COLO829 (cell line): ENCODE data around the gene COX6B2.
A peak's percentile ranks its signal among the peaks of the same experiment; 100 is the strongest.

Experiments used
- DNase-seq: peaks from one replicate; pipeline ENCODE4 v3.0.0; 2012; ENCODE audit warnings: low spot score

Gene COX6B2

DNA sequence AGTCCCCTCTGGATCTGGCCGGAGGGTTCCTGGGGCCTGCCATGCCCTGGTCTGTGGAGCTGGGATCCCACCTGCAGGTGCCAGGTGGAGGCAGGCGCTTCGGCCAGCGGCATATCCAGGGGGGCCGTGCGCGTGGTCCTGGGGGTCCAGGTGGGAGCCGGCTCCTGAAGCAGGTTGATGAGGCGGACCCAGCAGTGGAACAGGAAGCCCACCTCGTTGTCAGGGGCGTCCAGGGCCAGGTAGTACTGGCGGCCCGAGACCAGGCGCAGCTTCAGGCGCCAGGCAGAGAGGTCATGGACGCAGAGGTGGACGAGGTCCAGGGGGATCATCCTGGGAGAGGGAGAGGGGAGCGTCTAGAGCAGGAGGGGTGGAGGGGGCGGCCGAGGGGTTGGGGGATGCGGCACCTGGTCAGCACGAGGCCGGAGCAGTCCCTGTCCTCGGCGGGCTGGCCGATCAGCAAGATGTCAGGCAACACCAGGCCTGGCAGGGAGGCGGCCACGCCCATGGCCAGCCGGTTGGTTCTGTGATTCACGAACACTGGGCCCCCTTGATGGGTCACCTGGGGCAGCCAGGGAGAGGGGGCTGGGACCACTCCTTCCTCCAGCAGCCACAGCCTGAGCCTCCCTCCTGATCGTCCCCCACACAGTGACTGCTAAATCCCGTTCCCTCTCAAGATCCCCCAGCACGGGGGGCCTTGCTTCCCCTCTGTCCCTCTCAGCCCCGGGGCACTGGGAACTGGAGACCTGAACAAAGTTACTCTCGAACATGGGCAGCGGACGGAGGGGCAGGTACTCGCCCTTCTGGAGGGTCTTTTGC, 7.9 kb upstream of the COX6B2 start:
- DNase-seq, result no peak

DNA sequence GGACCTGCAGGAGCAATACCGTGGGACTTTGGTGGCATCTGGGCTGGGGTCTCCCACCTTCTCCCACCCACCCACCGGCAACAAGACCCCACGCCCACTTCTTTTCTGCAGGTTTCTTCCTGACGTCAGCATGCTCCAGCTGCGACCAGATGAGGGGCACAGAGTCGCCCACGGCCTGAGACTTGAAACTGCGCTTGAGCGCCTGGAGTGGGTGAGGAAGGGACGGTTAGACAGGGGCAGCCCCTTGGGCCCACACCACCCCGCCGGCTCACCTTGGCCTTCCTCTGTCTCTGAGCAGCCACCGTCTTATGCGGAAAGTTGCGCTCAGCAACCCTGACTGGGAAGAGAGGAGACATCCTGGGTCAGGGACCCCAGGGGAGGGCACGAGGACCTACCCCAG, 6.4 kb upstream of the COX6B2 start:
- no peak for DNase-seq

DNA sequence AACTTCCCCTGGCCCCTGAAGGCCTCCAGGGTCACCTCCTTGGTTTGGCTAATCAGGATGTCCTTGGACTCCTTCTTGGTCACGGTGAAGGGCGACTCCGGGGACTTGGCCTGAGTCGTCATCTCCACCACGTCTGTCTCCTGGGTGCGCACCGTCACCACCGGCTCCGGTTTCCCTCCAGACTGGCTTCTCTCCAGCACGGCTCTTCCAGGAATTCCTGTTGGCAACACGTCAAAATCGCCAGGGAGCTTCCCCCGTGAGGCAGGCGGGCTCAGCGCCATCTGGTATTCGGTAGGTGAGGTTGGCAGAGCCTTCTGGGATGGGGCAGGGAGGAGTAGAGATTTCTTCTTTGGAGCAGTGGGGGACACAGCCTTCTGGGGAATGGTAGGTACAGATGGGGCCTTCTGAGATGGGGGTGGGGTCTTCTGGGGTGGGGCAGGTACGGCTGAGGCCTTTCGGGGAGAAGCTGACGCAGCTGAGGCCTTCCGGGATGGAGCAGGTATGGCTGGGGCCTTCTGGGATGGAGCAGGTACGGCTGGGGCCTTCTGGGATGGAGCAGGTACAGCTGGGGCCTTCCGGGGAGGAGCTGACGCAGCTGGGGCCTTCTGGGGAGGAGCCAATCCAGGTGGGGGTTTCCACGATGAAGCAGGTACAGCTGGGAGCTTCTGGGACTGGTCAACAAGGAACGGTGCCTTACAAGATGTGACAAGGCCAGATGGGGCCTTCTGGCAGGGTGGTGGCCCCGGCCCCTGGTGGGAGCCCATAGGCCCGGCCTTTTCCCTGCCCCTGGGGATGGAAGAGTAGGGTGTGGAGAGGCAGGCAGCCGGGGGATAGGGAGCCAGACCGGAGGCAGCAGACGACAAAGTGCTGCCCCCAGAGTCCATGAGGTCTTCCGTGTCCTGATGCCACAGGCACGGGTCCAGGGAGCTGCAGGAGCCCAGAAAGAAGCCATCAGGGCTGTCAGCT, 4.7 kb upstream of the COX6B2 start:
- no peak for DNase-seq

DNA sequence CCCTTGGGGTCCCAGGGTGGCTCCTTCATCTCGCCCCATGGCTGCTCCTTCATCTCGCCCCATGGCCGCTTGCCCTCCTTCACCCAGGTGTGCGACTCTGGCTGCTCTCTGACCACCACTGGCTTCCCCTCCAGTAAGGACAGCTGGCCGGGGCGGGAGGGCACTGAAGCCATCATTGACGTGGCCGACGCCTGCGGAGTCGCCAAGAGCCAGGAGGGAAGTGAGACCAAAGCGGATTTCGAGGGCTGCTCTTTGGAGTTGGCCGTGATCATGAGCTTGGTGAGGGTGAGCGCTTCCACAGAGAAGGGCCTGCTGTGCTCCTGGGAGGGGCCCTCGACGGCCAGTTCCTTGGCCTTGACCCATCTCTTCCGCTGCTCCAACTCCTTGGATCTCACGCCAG, 4.0 kb upstream of the COX6B2 start:
- DNase-seq, result no peak

DNA sequence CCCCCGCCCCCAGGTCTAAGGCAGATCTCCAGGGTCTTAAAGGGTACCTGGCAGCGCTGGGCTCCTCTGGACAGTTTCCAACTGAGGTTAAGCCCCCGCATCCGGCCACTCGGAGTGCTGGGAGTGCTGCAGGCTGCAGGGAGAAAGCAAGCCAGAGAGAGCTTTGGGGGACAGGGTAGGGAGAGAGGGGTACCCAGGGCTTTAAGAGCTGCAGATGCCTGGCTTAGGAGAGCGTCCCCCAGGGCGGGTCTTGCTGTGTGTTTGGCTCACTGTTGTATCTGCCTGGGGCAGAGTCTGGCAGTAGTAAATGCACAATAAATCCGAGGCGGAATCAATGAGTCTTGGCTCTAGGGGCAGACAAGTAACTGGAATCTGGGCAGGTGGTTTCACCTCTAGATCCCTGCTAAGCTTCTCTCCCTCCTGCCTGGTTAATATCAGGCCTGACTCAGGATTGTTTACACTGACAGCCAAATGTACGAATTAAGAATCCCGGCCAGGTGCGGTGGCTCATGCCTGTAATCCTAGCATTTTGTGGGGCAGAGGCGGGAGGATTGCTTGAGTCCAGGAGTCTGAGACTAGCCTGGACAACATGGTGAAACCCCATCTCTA, 798 bp upstream of the COX6B2 start:
- peak; percentile 22 for DNase-seq

DNA sequence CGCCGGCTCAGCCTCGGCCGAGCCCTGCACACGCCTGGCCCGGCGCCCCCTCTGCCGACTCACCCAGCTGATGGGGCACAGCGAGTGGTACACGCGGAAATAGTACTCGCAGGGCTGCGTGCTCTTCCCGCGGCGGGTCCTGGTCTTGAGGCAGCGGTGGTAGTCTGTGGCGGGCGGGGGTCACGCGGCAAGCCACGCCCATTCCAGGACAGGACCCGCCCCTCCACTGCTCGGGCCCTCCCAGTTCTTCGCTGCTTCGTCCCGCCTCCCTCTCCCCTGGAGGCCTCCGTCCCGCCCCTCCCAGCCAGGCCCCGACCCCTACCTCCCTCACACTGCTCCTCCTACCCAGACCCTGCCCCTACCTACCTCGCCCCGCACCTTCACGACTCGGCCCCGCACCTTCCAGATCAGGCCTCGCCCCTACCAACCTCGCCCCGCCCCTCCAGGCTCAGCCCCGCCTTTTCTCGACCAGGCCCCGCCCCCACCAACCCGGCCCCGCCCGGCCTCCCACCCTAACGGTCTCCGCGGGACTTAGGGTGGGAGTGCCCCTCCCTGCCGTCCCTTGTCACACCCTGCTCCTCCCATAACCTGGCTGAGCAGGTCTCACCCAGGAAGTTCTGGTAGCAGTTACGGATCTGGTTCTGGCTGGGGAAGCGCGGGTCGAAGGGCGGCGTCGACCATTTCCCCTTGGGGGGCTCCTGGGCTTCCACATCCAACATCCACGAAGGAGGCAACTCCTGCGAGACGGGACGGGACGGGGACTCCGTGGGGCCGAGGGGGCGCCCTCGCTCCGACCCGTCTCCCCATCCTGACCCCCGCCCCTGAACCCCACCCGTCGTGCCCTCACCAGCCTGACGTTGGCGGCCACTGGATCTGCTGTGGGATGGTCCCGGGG, 469 bp downstream of the COX6B2 start:
- peak; percentile 91 for DNase-seq

DNA sequence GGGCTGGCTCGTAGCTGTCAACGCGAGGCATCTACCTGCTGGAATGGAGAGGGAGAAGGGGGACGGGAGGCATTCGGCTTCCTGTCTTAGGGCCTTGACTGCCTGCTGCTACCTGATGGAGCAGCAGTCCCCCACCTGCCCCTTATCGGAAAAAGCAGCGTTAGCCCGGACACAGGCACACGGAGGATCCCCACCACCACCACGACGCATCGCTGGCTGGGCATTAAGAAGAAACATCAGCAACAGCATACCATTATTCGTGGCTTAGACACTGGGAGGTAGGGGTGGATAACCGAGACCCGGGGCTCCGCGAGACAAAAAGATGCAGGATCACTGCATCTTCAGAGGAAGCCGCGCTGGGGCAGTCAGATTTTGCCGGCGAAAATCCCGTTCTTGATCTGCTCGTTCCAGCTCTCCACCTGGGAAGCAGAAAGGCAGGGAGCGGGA, 1.1 kb downstream of the COX6B2 start:
- DNase-seq, result no peak

DNA sequence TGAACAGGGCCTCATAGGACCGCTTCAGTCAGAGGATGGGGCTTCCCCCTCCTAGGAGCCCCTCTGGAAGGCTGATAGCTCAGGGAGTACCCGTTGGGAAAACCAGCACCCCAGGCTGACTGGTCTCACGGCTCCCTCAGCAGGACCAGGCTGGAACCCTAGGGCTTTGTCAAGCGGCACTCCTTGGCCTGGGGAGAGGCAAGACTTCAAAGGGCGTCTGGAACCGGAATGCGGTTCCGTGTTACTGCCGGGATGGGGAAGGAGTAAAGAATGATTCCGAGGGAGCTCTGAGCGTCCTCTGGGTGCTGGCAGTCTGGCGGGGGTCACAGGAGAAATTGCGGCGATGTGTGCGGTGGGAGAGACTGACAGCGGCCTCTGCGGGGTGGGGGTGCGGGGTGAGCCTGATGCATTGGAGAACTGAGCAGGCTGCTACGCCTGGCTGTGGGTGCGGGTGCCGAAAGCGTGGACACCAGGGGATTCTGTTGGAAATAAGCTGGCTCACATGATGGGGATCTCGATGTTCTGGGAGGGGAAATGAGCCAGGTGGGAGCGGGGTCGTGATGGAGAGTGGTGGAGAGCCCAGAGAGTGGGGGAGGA, 1.9 kb downstream of the COX6B2 start:
- no peak for DNase-seq

DNA sequence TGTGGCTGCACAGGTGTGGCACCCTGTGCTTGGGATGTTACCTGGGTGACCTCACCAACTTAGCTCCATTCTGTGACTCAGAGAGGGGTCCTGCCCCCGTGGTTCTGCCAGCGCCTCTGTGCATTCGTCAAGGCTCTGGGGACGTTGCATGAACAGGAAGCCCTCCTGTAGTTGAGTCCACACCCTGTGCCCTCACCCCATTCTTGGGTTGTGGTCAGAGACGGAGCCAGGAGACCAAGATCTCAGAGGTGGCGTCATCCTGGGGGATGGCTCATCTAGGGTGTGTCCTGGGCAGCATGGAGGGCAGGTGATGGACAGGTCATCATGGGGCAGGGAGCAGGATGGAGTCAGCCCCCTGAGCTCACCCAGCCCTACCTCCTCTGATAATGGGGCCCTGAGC, 2.5 kb downstream of the COX6B2 start:
- no peak for DNase-seq

DNA sequence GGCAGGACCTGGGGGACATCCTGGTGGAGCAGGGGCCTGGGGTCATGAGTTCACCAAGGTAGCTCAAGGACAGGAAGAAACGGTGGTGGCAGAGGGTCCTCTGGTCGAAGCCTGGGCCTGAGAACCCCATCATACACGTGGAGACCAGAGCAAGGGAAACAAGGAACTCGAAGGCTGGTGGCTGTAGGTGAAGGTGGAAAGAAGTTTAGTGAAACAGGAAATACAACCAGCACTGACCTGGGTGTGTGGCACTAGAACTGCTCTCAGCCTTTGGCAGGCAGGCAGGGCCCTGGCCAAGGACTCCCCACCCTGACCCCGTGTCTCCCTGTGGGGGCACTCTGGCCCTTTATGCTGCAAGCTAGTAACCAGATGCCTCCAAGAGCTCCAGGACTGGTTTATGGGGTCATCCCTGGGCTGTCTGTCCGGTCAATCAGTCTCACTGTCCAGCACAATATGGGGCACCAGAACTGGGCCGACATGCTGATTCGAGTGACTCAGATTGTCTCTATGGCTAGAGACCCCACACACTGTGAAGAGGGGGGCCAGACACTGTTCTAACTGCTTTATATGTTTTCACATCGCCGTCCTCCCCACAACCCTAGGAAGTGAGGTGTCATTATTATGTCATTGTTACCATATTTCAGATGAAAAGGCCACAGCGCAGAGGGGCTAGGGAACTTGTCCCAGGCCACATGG, 3.8 kb downstream of the COX6B2 start:
- DNase-seq, result no peak

DNA sequence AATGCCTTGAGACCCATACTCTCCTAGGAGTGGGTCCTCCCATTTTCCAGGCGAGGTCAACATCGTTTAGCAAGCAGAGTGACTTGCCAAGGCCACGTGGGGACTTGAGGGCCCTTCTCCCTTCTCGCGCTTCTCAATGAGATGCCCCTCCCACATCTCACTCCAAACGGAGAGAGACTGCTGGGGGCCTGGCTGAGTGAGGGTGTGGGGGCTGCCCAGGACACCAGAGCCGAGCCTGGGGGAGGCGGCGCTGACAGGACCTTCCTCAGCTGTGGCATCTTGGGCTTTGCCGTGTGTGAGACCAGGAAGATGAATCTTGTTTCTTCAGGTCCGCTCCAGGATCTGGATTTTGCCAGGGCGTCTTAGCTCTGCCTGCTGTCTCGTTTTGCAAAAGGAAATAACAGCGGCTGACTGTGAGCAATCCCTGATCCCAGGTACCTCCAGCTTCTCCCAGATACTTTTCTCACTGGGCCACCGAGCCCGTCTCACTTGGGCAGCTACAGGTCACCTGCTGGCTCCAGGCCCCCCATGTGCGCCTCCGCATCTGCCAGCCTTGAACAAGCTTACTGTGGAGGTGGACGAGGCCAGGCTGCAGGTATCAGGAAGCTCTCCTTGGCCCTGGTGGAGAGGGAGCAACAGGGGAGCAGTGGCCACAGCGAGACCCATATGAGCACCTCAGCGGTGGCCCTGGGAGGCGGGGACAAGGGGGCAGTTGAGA, 6.0 kb downstream of the COX6B2 start:
- no peak for DNase-seq

DNA sequence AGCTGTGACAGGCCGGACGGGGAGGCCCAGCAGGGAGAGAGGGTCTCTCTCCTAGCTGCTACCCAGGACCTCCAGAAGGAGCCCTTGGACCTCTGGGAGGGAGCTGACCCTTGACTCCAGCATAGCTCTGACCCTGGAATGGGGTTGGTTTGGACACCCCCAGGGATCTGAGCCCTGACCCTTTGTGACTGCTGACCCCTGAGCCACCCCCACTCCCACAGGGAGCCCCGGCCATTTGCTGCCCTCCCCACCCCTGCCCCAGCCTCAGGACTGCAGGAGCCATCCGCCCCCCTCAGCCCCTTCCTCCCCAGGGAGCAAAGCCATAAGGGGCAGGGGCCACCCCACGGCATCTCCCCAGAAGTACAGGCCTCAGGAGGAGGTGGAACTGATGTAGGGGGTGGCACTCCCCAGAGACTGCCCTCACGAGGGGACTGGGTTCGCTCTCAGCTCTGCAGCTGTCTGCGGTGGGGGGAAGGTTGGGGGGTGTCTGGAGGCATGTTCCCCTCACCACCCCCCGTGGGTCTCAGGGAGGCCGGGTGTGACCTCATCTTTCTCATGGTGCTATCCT, 7.0 kb downstream of the COX6B2 start:
- no peak for DNase-seq

DNA sequence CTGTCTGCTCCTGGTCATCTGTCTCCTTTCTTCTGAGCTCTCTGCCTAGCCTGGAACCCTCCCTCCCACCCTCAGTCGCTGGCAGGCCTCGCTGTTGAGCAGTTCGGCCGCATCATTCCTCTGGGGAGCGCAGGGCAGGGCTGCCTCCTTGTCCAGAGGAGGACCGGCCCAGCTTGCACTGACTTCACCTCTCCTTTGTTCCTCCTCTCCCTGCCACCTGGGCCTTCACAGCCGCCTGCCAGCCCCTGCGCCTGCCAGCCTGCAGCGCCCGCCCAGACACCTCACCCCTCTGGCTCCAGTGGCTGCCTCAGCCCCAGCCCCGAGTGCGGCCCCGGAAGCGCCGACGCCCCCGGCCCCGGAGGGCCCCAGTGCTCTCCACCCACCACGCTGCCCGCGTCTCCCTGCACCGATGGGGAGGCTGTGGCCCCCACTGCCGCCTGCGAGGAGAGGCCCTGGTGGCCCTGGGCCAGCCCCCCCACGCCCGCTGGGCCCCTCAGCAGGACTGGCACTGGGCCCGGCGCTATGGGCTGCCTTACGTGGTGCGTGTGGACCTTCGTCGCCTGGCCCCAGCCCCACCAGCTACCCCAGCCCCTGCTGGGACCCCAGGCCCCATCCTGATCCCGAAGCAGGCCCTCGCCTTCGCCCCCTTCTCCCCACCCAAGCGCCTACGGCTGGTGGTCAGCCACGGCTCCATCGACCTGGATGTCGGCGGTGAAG, 7.6 kb downstream of the COX6B2 start:
- DNase-seq, result no peak

DNA sequence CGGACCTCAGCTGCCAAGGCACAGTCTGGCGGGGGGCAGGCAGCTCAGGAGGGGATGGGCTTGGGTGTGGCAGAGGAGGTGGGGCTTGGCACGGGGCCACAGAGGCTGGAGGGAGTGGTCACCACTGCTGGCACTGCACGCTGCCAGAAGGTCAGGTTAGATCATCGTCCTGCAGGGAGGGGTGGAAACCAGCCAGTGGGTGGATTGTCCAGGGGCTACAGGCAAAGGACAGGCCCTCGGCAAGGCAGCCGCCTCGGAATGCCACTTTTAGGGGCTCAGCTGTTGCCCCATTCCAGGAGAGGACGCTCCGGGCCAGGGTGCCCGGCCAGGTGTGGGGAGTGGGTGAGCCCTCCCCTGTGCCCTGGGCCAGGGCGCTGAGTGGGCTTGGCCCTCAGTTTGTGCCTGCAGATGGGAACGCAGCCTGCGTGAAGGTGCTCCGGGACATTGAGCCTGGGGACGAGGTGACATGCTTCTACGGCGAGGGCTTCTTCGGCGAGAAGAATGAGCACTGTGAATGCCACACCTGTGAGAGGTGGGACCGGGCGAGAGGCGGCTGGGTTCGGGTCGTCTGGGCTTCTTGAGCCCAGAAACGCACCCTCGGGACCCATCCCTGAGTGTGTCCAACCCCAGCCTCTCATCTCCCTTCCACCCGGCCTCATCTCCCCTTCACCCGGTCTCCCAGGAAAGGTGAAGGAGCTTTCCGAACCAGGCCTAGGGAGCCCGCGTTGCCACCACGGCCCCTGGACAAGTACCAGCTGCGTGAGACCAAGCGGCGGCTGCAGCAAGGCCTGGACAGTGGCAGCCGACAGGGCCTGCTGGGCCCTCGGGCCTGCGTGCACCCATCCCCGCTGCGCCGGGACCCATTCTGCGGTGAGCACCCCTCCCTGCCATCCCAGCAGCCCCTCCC, 8.4 kb downstream of the COX6B2 start:
- DNase-seq, result no peak

DNA sequence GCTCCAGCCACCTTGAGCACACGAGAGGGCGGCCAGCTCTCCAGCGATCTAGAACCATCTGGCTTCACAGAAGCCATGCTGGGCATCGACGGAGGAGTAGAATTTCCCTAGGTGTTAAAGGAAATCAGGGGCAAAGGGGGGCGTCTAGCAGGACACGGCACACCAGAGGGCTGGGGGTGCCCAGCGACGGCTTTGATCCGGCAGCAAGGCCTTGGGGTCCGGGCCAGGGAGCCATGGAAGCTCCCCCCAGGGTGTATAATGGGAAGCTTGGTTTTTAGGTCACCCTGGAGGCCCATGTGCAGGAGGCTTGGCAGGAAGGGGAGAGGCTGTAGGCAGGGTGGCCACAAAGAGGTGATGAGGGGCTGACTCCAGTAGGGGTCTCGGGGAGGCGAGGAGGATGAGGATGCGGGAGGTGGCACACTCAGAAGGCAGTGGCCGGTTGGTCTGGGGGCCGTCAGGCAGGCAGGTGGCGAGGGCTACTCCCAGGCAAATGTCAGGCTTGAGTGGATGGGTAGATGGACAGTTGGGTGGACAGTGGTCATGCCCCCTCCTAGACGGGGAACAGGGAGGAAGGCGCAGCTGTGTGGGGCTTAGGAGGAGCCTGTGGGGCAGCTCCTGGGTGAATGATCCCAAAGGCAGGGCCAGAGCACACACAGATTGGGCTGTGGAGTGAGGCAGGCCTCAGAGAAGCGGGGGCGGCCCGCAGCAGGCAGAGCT, 9.3 kb downstream of the COX6B2 start:
- no peak for DNase-seq

DNA sequence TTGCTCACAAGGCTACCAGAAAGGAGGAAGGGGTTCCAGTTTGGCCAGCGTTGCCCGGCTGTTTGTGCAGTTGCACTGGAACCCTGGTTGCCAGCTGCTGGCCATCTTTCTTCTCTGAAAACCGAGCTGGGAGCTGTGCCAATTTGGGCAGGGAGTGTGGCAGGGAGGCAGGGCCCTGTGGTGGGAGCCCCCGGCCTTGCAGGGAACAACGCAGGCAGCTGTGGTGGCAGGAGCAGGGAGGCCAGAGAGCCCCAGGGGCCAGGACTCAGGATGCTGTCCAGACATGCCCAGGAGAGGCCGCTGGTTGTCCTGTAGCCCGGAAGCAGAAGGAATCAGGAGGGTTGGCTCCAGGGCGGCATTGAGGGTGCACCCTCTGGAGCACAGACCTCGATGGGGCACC, 10.1 kb downstream of the COX6B2 start:
- no peak for DNase-seq
